NCI-H146 treated with DMSO at 0.1 percent for 48 hours (cell line): ENCODE data around the gene RAET1L.
A peak's percentile ranks its signal among the peaks of the same experiment; 100 is the strongest.
"Not testable (repeated sequence)": the region's sequence is repeated elsewhere in the genome, so short reads cannot be mapped to it uniquely, and the experiment has no call there.

Source experiments
- DNase-seq: peaks from one replicate; lab custom pipeline; 2025; ENCODE audit not compliant: unreplicated experiment; lab: John Stamatoyannopoulos, UW

RAET1L gene

GRCh38 chr6:150025201-150025917 is at the start of gene RAET1L:
Gene RAET1L, minus strand, starts transcription at chr6:150025532. Its CDS starts 61 bp downstream, at chr6:150025471.
- DNase-seq: no peak

- no peak for DNase-seq
Measured at GRCh38 chr6:150075034-150075421, 49.7 kb upstream of the RAET1L start.

- DNase-seq: not testable (repeated sequence)
Measured at GRCh38 chr6:150074396-150075033, 49.2 kb upstream of the RAET1L start.

GRCh38 chr6:150072201-150072600 is 46.9 kb upstream of the RAET1L start:
- DNase-seq: peak; percentile 16

GRCh38 chr6:150070236-150070818 is 45.0 kb upstream of the RAET1L start:
- no peak for DNase-seq

- peak; percentile 92 for DNase-seq
Measured at GRCh38 chr6:150069706-150070105, 44.4 kb upstream of the RAET1L start.

- DNase-seq: peak; percentile 92
Measured at GRCh38 chr6:150068720-150069648, 43.7 kb upstream of the RAET1L start, which contains the start of gene ULBP3. Gene ULBP3, minus strand, starts transcription at chr6:150069121. Its CDS starts 55 bp downstream, at chr6:150069066.

- no peak for DNase-seq
Measured at GRCh38 chr6:150068151-150068550, 42.8 kb upstream of the RAET1L start.

- no peak for DNase-seq
Measured at GRCh38 chr6:150065083-150065482, 39.8 kb upstream of the RAET1L start.

GRCh38 chr6:150063640-150064039 is 38.3 kb upstream of the RAET1L start:
- DNase-seq: no peak

GRCh38 chr6:150059973-150060372 is 34.6 kb upstream of the RAET1L start:
- DNase-seq: not testable (repeated sequence)

- no peak for DNase-seq
Measured at GRCh38 chr6:150058986-150059385, 33.7 kb upstream of the RAET1L start.

GRCh38 chr6:150058231-150058792 is 33.0 kb upstream of the RAET1L start:
- no peak for DNase-seq

- DNase-seq: no peak
Measured at GRCh38 chr6:150057501-150057951, 32.2 kb upstream of the RAET1L start.

GRCh38 chr6:150056916-150057315 is 31.6 kb upstream of the RAET1L start:
- no peak for DNase-seq

- DNase-seq: no peak
Measured at GRCh38 chr6:150056156-150056555, 30.8 kb upstream of the RAET1L start.

GRCh38 chr6:150055131-150055530 is 29.8 kb upstream of the RAET1L start:
- no peak for DNase-seq

GRCh38 chr6:150053450-150053849 is 28.1 kb upstream of the RAET1L start:
- DNase-seq: no peak

- DNase-seq: no peak
Measured at GRCh38 chr6:150050846-150051245, 25.5 kb upstream of the RAET1L start.

- DNase-seq: no peak
Measured at GRCh38 chr6:150048099-150048498, 22.8 kb upstream of the RAET1L start.

GRCh38 chr6:150046943-150047342 is 21.6 kb upstream of the RAET1L start:
- DNase-seq: no peak
